Right lobe of liver (tissue), 6 donors: ENCODE results near the gene CNGA1. TPM values are rescaled to one million over a fixed set of nuclear protein-coding genes. Genes with fewer than 3 reads are reported as not detected.

Experiments
- ATAC-seq, 4 donors: fragments of 200-7000 bp; cut with Tn5 transposase; one replicate each; pipeline ENCODE4 v1.9.1; 2020; ENCODE audit warnings: mild to moderate bottlenecking in 4 of 4, moderate library complexity in 4 of 4
- DNase-seq, 3 donors: peaks; one replicate each; pipeline ENCODE4 v3.0.0-alpha.2; 2020
- H3K27ac ChIP-seq, 3 donors: fragments of 200-600 bp; one replicate each; pipeline ENCODE4 v1.8.0; 2022
- H3K27me3 ChIP-seq, 2 donors: fragments of 200-600 bp; one replicate each; pipeline ENCODE4 v1.8.0; 2022
- H3K36me3 ChIP-seq, 4 donors: fragments of 200-600 bp; sonication (generic) in 1 of 4; one replicate each; pipeline versions ENCODE4 v1.5.1 to v1.8.0; 2017 to 2022; ENCODE audit warnings: control low read depth in 1 of 4
- H3K4me1 ChIP-seq, 4 donors: fragments of 200-600 bp; sonication (generic) in 1 of 4; one replicate each; pipeline versions ENCODE4 v1.5.1 to v1.8.0; 2017 to 2022; ENCODE audit warnings: control low read depth in 1 of 4
- H3K4me3 ChIP-seq, 3 donors: fragments of 200-600 bp; one replicate each; pipeline ENCODE4 v1.8.0; 2022
- H3K9me3 ChIP-seq, 4 donors: fragments of 200-600 bp; sonication (generic) in 1 of 4; one replicate each; pipeline versions ENCODE4 v1.5.1 to v1.8.0; 2017 to 2022; ENCODE audit warnings: control low read depth in 1 of 4
- CTCF ChIP-seq, 4 donors: fragments of 200-600 bp in 3 of 4; fragments of 450-650 bp in 1 of 4; IDR thresholded peaks; one replicate each; pipeline versions ENCODE4 v1.5.1 to v1.8.0; 2016 to 2022; ENCODE audit warnings: antibody characterized with exemption in 4 of 4, mild to moderate bottlenecking in 2 of 4
- POLR2A ChIP-seq: fragments of 450-650 bp; IDR thresholded peaks from one replicate; pipeline ENCODE4 v1.6.1; 2017; ENCODE audit warnings: antibody characterized with exemption, mild to moderate bottlenecking
- WGBS: methylation state at CpG from one replicate; pipeline ENCODE4 v1.1.6; 2018; ENCODE audit warnings: low coverage, low lambda C conversion rate; ENCODE audit not compliant: insufficient coverage; ENCODE audit errors: missing lambda C conversion rate; 5-methylcytosine and 5-hydroxymethylcytosine counted together
- intact Hi-C, 2 donors: fragments of 100-400 bp; cut with DNase I; formaldehyde crosslinking; loops; one replicate each; pipeline versions ENCODE4 v1.11.2 to v1.14.1; 2022
- total RNA-seq, 6 experiments: library from RNA; depleted of rRNA in 2 of 6; stranded (reverse); fragments of >200 nt in 2 of 6; fragmentation: NEBNext Ultra II Directional in 3 of 6; extraction: Animal tissue kit (Norgen Biotek cat#: 25700) in 3 of 6; gene quantifications; one replicate each; pipeline versions ENCODE4 v1.1.0 to v1.2.4, GENCODE V29; 2016 to 2023
- donor health status: DM: no; HTN: yes; CAD: no.
- donor health status: DM: no; HTN: no; CAD: no.
- donor health status: DM: no; HTN: no; CAD: no.
- donor health status: DM: no; HTN: yes; CAD: no.
- donor health status: DM: no; HTN: yes; CAD: no.

The CNGA1 gene
- total RNA-seq, 6 experiments from 2014 or later = 8.1 to 14.9 (median 11.1) TPM

- ATAC-seq = no peak
- Histone ChIP-seq H3K4me1 (peaks cover 0 to 28% (median 8%) of the 10 kb centered on the region in 4 donors), H3K27ac (no peak overlapping the region), H3K9me3 (no peaks in the 10 kb centered on the region), H3K4me3 (no peak overlapping the region), H3K36me3 (no peaks in the 10 kb centered on the region), H3K27me3 (no peaks in the 10 kb centered on the region)
- intact Hi-C loops = no loop called here
- DNase-seq = no peak
- TF ChIP-seq CTCF (IDR thresholded peaks at IDR 0.05) = no peak
- TF ChIP-seq POLR2A = no peak
- 100% methylated on average over 4 of the region's 4 CpGs for WGBS
These were observed 25.2 kb upstream of the CNGA1 start for GRCh38 chr4:48041535-48042137.

- Histone ChIP-seq H3K27ac (no peak overlapping the region), H3K36me3 (no peaks in the 10 kb centered on the region), H3K9me3 (no peaks in the 10 kb centered on the region), H3K4me3 (no peak overlapping the region), H3K27me3 (no peaks in the 10 kb centered on the region), H3K4me1 (peaks cover 0 to 28% (median 8%) of the 10 kb centered on the region in 4 donors)
- intact Hi-C loops = no loop called here
- TF ChIP-seq POLR2A = no peak
- ATAC-seq (no peak), DNase-seq (no peak)
These were observed 23.1 kb upstream of the CNGA1 start for GRCh38 chr4:48039561-48039960.

GRCh38 chr4:48038666-48039065 lies 22.2 kb upstream of the CNGA1 start:
- intact Hi-C loops = no loop called here
- WGBS = 6% methylated on average over 2 of the region's 2 CpGs
- Histone ChIP-seq H3K4me1 (peaks cover 0 to 29% (median 8%) of the 10 kb centered on the region in 4 donors), H3K4me3 (no peak overlapping the region), H3K9me3 (no peaks in the 10 kb centered on the region), H3K36me3 (no peaks in the 10 kb centered on the region), H3K27me3 (no peaks in the 10 kb centered on the region), H3K27ac (peak overlapping the region in 2 of 3 donors; percentile 11 to 20)
- TF ChIP-seq POLR2A (no peak), CTCF (IDR thresholded peaks at IDR 0.05) (no peak)
- DNase-seq (no peak), ATAC-seq (peak; percentile 66 to 73 (median 70))

GRCh38 chr4:48037117-48037462 lies 20.6 kb upstream of the CNGA1 start:
- peaks cover 0 to 33% (median 6%) of the 10 kb centered on the region in 4 donors for H3K4me1 ChIP-seq
- DNase-seq (no peak), ATAC-seq (no peak)
- TF ChIP-seq CTCF (IDR thresholded peaks at IDR 0.05) = no peak
- TF ChIP-seq POLR2A = no peak
- H3K27ac ChIP-seq = no peak overlapping the region
- no peaks in the 10 kb centered on the region for H3K9me3 ChIP-seq
- no peak overlapping the region for H3K4me3 ChIP-seq
- 85% methylated on average over 2 of the region's 2 CpGs for WGBS
- H3K27me3 ChIP-seq = no peaks in the 10 kb centered on the region
- H3K36me3 ChIP-seq = no peaks in the 10 kb centered on the region
- intact Hi-C loops = no loop called here

GRCh38 chr4:48035952-48036351 lies 19.5 kb upstream of the CNGA1 start:
- TF ChIP-seq CTCF (IDR thresholded peaks at IDR 0.05) (no peak), POLR2A (no peak)
- Histone ChIP-seq H3K4me1 (peaks cover 0 to 36% (median 7%) of the 10 kb centered on the region in 4 donors), H3K27me3 (no peaks in the 10 kb centered on the region), H3K36me3 (no peaks in the 10 kb centered on the region), H3K9me3 (no peaks in the 10 kb centered on the region), H3K27ac (no peak overlapping the region), H3K4me3 (no peak overlapping the region)
- WGBS = 84% methylated on average over 3 of the region's 3 CpGs
- DNase-seq (no peak), ATAC-seq (no peak)
- intact Hi-C loops = no loop called here
